ENCODE data around the gene TMEM97. TPM values are rescaled to one million over a fixed set of nuclear protein-coding genes. Genes with fewer than 3 reads are reported as not detected.
A peak's percentile ranks its signal among the peaks of the same experiment; 100 is the strongest.

Gene TMEM97
- total RNA-seq, 2 donors from 2014 or later = 72.1 to 80.7 TPM

- H3K4me1 ChIP-seq (ENCODE audit: control insufficient read depth, insufficient read depth, low read length) = peaks cover 12% of the 10 kb centered on the region
- peaks cover 60% of the 10 kb centered on the region for H3K27me3 Mint-ChIP-seq (ENCODE audit: insufficient read depth)
- H3K36me3 Mint-ChIP-seq (ENCODE audit: low read depth) = no peaks in the 10 kb centered on the region
- DNase-seq = no peak
- H3K4me3 Mint-ChIP-seq = peak overlapping the region; percentile 51
- no peak overlapping the region for H3K4me3 ChIP-seq (ENCODE audit: low read length)
- no peak overlapping the region for H3K27ac Mint-ChIP-seq
- WGBS, 2 experiments (ENCODE audit: insufficient coverage in 1 of 2, insufficient read length in 1 of 2) = 89% methylated on average over 6 of the region's 6 CpGs; no CpG with 5 or more reads in 1 of the 2 experiments
- no peaks in the 10 kb centered on the region for H3K36me3 ChIP-seq (ENCODE audit: control insufficient read depth, insufficient read depth, low read length)
- H3K9me3 Mint-ChIP-seq = no peaks in the 10 kb centered on the region
- H3K27ac ChIP-seq (ENCODE audit: low read depth, low read length) = no peak overlapping the region
- H3K4me1 Mint-ChIP-seq = peaks cover 17% of the 10 kb centered on the region
- no peaks in the 10 kb centered on the region for H3K9me3 ChIP-seq (ENCODE audit: control insufficient read depth, low read length)
- peaks cover 43% of the 10 kb centered on the region for H3K27me3 ChIP-seq (ENCODE audit: control insufficient read depth, insufficient read depth, low read length, poor library complexity, severe bottlenecking)
- no peak for TF ChIP-seq CTCF (conservative IDR thresholded peaks at IDR 0.05)
- H3K9ac ChIP-seq (ENCODE audit: extremely low read depth, low read length, poor library complexity, severe bottlenecking) = no peak overlapping the region
These were observed 53.9 kb downstream of the TMEM97 start for GRCh38 chr17:28372945-28373274.

Small RNAs within 50 kb of the gene (microRNA-seq; reads per million reads assigned to microRNA genes)
- gene MIR4723 (ENCODE audit: borderline microRNAs expressed) = not detected

Other genes starting within 250 kb of the TMEM97 start
- 10 to 100 TPM; 28.9 to 34.3 TPM for gene IFT20, start 16.3 kb downstream of the TMEM97 start, total RNA-seq
- gene TNFAIP1, start 16.6 kb downstream of the TMEM97 start, total RNA-seq = 10 to 100 TPM; 29.9 to 36.1 TPM
- 10 to 100 TPM; 69.0 to 72.1 TPM for gene POLDIP2, start 38.3 kb downstream of the TMEM97 start, total RNA-seq
- gene SEBOX, start 46.0 kb downstream of the TMEM97 start, total RNA-seq = not detected
- 1 to 10 TPM; 2.5 to 6.7 TPM for gene VTN, start 51.1 kb downstream of the TMEM97 start, total RNA-seq
- gene SARM1, start 52.5 kb downstream of the TMEM97 start, total RNA-seq = 1 to 10 TPM; 1.3 to 2.0 TPM
- gene SLC46A1, start 87.0 kb downstream of the TMEM97 start, total RNA-seq = 10 to 100 TPM in 1 of 2 donors, 1 to 10 TPM in 1; 6.9 to 10.9 TPM
- not detected for gene SLC13A2, start 154.4 kb downstream of the TMEM97 start, total RNA-seq
- gene FOXN1, start 187.1 kb downstream of the TMEM97 start, total RNA-seq = not detected
- gene UNC119, start 233.4 kb downstream of the TMEM97 start, total RNA-seq = 10 to 100 TPM; 46.7 to 59.0 TPM